H7 (cell line): ENCODE data around the gene FCRLA. TPM values are rescaled to one million over a fixed set of nuclear protein-coding genes. Genes with fewer than 3 reads are reported as not detected.
"Not testable (repeated sequence)": the region's sequence is repeated elsewhere in the genome, so short reads cannot be mapped to it uniquely, and the experiment has no call there.

Source experiments
- DNase-seq: peaks from one replicate; pipeline ENCODE4 v3.0.0; 2012
- H3K27me3 ChIP-seq: 2 replicates; pipeline ENCODE4 v1.6.0; 2011; ENCODE audit warnings: mild to moderate bottlenecking, low read length; ENCODE audit not compliant: control insufficient read depth, insufficient read depth
- H3K36me3 ChIP-seq: replicated peaks from 2 replicates; pipeline ENCODE4 v1.5.1; 2011; ENCODE audit warnings: low read length; ENCODE audit not compliant: control insufficient read depth, insufficient read depth
- H3K4me3 ChIP-seq: 2 replicates; pipeline ENCODE4 v1.5.1; 2011; ENCODE audit warnings: low read depth, mild to moderate bottlenecking, control low read depth, low read length, moderate library complexity; ENCODE audit not compliant: insufficient read depth
- total RNA-seq: library from RNA; depleted of rRNA; stranded (reverse); fragments of >200 nt; shearing (Covaris generic); gene quantifications from 2 replicates; pipeline ENCODE4 v1.2.3, GENCODE V29; 2014

The FCRLA gene
- total RNA-seq, 1 experiment from 2014 or later, result not detected

- no peak for DNase-seq
- H3K36me3 ChIP-seq, result no peaks in the 10 kb centered on the region
- no peak overlapping the region for H3K4me3 ChIP-seq
- H3K27me3 ChIP-seq, result no peaks in the 10 kb centered on the region
Measured at GRCh38 chr1:161681879-161682278, 25.1 kb upstream of the FCRLA start.

GRCh38 chr1:161688946-161689345 is 18.1 kb upstream of the FCRLA start:
- no peaks in the 10 kb centered on the region for H3K36me3 ChIP-seq
- no peak for DNase-seq

GRCh38 chr1:161691846-161692245 is 15.2 kb upstream of the FCRLA start:
- Histone ChIP-seq H3K4me3 (no peak overlapping the region), H3K27me3 (no peaks in the 10 kb centered on the region; the same call in 1 of the 2 replicates), H3K36me3 (no peaks in the 10 kb centered on the region)
- DNase-seq, result no peak

More at GRCh38 chr1:161688946-161689345, 18.1 kb upstream of the FCRLA start:
- H3K4me3 ChIP-seq, result no peak overlapping the region
- H3K27me3 ChIP-seq, result no peaks in the 10 kb centered on the region; the same call in 1 of the 2 replicates

GRCh38 chr1:161693020-161693712 is 13.9 kb upstream of the FCRLA start:
- not testable (repeated sequence) for H3K27me3 ChIP-seq, H3K36me3 ChIP-seq, DNase-seq, H3K4me3 ChIP-seq

GRCh38 chr1:161698302-161698701 is 8.7 kb upstream of the FCRLA start:
- not testable (repeated sequence) for H3K36me3 ChIP-seq, H3K27me3 ChIP-seq, H3K4me3 ChIP-seq, DNase-seq

GRCh38 chr1:161702250-161702649 is 4.8 kb upstream of the FCRLA start:
- H3K4me3 ChIP-seq, result no peak overlapping the region
- DNase-seq, result no peak
- H3K36me3 ChIP-seq, result no peaks in the 10 kb centered on the region
- H3K27me3 ChIP-seq, result no peaks in the 10 kb centered on the region

- no peak overlapping the region for H3K4me3 ChIP-seq
- no peak for DNase-seq
- H3K27me3 ChIP-seq, result no peaks in the 10 kb centered on the region
- H3K36me3 ChIP-seq, result no peaks in the 10 kb centered on the region
Measured at GRCh38 chr1:161705537-161705936, 1.5 kb upstream of the FCRLA start.

- DNase-seq, result no peak
- H3K27me3 ChIP-seq, result no peaks in the 10 kb centered on the region
Measured at GRCh38 chr1:161706113-161706481, 932 bp upstream of the FCRLA start.

GRCh38 chr1:161707503-161707902 is 474 bp downstream of the FCRLA start:
- no peaks in the 10 kb centered on the region for H3K36me3 ChIP-seq
- H3K4me3 ChIP-seq, result no peak overlapping the region
- no peaks in the 10 kb centered on the region; the same call in 1 of the 2 replicates for H3K27me3 ChIP-seq
- no peak for DNase-seq

More at GRCh38 chr1:161706113-161706481, 932 bp upstream of the FCRLA start:
- no peaks in the 10 kb centered on the region for H3K36me3 ChIP-seq
- no peak overlapping the region for H3K4me3 ChIP-seq

GRCh38 chr1:161709373-161709772 is 2.3 kb downstream of the FCRLA start:
- DNase-seq, result no peak
- Histone ChIP-seq H3K36me3 (no peaks in the 10 kb centered on the region), H3K4me3 (no peak overlapping the region), H3K27me3 (no peaks in the 10 kb centered on the region; the same call in 1 of the 2 replicates)

GRCh38 chr1:161710560-161710959 is 3.5 kb downstream of the FCRLA start:
- no peaks in the 10 kb centered on the region for H3K36me3 ChIP-seq
- no peak overlapping the region for H3K4me3 ChIP-seq
- no peaks in the 10 kb centered on the region; the same call in 1 of the 2 replicates for H3K27me3 ChIP-seq
- no peak for DNase-seq

- DNase-seq, result no peak
- Histone ChIP-seq H3K36me3 (no peaks in the 10 kb centered on the region), H3K27me3 (peaks cover 13% of the 10 kb centered on the region; the same call in 1 of the 2 replicates), H3K4me3 (no peak overlapping the region)
Measured at GRCh38 chr1:161718559-161719324, 11.7 kb downstream of the FCRLA start.

GRCh38 chr1:161719325-161719611 is 12.2 kb downstream of the FCRLA start:
- no peak overlapping the region for H3K4me3 ChIP-seq
- DNase-seq, result no peak
- H3K36me3 ChIP-seq, result no peaks in the 10 kb centered on the region
- H3K27me3 ChIP-seq, result peaks cover 13% of the 10 kb centered on the region; the same call in 1 of the 2 replicates

GRCh38 chr1:161720422-161720821 is 13.4 kb downstream of the FCRLA start:
- Histone ChIP-seq H3K27me3 (peaks cover 25% of the 10 kb centered on the region), H3K4me3 (no peak overlapping the region), H3K36me3 (no peaks in the 10 kb centered on the region)
- no peak for DNase-seq
